GM12864 (cell line): ENCODE results near the gene TEX14.

Experiments used
- DNase-seq: peaks from one replicate; pipeline ENCODE4 v3.0.0-alpha.2; 2011; ENCODE audit warnings: low read depth
- H3K4me3 ChIP-seq: 2 replicates; pipeline ENCODE4 v1.5.1; 2011; ENCODE audit warnings: mild to moderate bottlenecking, low read depth, low read length, control low read depth
- TF ChIP-seq, protein P1 (sequence below): IDR thresholded peaks from 2 replicates; pipeline ENCODE4 v1.5.1; 2011; ENCODE audit warnings: low read depth, mild to moderate bottlenecking, moderate library complexity, low read length, control low read depth, inconsistent platforms; ENCODE audit errors: missing control alignments

TEX14 gene

DNA sequence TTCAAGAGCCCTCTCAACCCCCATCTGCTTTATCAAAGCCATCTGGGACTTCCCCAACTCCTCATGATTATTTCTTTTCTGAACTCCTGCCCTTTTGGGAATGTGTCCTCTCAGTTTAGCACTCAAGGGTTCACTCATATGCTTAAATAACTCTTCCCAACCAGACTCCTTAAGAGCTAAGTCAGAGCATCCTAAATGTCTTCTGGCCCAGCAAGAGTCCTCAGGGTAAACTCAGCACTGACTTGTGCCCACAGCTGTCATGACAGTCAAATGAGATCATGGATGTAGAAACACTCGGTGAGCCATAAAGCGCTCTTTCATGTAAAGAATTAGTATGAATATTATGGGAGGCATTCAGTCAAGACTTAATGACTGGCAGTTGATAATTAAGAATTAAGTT lies 85.9 kb downstream of the TEX14 start:
- TF ChIP-seq, protein P1, sequence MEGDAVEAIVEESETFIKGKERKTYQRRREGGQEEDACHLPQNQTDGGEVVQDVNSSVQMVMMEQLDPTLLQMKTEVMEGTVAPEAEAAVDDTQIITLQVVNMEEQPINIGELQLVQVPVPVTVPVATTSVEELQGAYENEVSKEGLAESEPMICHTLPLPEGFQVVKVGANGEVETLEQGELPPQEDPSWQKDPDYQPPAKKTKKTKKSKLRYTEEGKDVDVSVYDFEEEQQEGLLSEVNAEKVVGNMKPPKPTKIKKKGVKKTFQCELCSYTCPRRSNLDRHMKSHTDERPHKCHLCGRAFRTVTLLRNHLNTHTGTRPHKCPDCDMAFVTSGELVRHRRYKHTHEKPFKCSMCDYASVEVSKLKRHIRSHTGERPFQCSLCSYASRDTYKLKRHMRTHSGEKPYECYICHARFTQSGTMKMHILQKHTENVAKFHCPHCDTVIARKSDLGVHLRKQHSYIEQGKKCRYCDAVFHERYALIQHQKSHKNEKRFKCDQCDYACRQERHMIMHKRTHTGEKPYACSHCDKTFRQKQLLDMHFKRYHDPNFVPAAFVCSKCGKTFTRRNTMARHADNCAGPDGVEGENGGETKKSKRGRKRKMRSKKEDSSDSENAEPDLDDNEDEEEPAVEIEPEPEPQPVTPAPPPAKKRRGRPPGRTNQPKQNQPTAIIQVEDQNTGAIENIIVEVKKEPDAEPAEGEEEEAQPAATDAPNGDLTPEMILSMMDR: no peak
- DNase-seq: no peak
- no peak overlapping the region for H3K4me3 ChIP-seq

DNA sequence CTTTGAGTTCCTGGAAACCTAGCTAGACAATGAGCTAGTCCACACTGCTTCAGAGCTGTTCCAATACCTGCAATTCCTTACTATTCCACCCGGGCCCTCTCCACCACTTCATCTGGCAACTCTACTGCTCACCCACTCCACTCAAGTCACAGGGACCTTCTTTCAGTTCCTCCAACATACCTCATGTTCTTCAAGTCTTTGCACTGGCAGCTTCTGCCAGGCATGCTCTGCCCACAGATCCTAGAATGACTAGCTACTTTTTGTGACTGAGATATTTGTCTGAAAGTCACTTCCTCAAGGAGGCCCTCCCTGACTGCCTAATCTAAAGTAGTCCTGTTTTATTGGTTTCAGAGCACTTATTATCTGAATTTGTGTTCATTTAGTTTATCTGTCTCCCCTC lies 86.4 kb downstream of the TEX14 start:
- TF ChIP-seq, protein P1: peak; percentile 11
- no peak overlapping the region for H3K4me3 ChIP-seq
- DNase-seq: no peak

DNA sequence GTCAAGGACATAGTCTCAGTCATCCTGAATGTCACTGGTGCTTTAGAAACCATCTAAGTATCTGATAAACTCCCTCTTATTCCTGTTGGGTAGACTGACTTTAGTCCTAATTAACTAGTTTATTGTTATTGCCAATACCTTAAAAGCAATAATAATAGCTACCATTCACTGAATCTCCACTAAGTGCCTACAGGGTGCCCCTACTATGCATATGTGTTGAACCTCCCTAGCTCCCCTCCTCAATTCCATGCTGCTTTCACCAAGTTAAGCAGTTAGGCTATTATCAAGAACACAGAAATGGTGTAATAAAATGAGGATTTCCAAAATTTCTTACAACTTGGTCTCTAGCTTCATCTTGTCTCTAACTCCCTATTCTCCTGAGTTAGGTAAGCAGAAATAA lies 89.9 kb downstream of the TEX14 start:
- TF ChIP-seq, protein P1: no peak

DNA sequence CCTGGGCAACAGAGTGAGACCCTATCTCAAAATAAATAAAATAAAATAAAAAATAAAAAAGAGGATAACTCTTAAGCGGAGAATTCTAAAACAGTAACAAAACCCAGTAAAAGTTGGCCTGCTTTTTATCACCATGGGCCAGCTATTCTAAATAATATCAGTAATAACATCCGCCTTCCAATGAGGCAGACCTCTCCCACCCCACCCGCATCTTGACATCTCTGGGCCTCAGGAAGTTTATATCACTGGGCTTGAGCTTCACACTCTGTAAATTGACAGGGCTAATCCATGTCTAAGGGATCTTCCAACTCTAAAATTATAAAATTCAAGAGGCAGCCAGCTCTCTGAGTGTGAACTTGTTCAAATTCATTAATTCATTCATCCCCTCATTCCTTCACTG lies 94.5 kb downstream of the TEX14 start:
- TF ChIP-seq, protein P1: no peak
- no peak for DNase-seq
- no peak overlapping the region for H3K4me3 ChIP-seq

More for the DNA sequence above, 89.9 kb downstream of the TEX14 start:
- H3K4me3 ChIP-seq: no peak overlapping the region
- no peak for DNase-seq

DNA sequence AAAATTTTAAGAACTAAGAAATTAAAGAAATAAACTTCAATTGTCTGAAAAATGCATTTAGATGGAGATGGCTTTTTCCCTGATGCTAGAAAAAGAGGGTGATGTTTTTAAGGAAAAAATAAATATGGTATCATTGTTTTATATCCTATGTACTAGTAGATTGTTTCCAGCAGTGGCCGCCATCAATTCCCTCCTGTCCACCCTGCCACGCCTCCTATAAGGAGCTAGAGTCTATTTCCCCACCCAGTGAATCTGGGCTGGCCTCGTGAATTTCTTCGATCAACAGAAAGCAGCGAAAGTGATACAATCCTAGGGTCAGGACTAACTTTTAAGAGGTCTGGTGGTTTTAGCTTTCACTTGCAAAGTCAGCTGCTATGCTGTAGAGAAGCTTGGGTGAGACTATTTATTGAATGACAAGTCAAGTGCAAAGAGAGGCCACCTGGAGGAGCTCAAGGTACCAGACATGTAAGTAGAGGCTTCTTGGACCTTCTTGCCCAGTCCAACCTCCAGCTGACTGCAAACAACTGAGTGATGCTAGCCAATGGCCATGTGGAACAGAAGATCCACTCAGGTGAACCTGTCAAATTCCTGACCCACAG lies 96.6 kb downstream of the TEX14 start:
- no peak for DNase-seq
- TF ChIP-seq, protein P1: peak; percentile 28

DNA sequence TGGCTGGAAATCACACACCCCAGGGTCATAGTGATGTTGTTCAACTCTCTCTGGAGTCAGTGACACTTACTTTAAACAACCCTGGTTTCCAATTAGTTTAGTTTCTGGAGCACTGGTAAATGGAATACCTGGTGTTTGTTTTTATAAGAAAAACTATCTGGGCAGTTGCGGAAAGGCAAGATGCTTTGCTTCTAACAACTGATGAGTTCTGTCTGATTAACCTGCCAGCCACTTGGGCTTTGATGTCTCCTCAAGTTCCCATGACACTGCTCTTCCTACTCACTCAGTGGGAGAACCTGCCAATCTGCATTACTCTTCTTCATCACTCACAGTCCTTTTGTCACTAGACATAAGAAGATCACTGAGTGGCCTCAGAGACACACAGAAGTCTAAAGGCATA lies 98.7 kb downstream of the TEX14 start:
- DNase-seq: no peak
- TF ChIP-seq, protein P1: no peak
- no peak overlapping the region for H3K4me3 ChIP-seq

More for the DNA sequence above, 96.6 kb downstream of the TEX14 start:
- H3K4me3 ChIP-seq: no peak overlapping the region

DNA sequence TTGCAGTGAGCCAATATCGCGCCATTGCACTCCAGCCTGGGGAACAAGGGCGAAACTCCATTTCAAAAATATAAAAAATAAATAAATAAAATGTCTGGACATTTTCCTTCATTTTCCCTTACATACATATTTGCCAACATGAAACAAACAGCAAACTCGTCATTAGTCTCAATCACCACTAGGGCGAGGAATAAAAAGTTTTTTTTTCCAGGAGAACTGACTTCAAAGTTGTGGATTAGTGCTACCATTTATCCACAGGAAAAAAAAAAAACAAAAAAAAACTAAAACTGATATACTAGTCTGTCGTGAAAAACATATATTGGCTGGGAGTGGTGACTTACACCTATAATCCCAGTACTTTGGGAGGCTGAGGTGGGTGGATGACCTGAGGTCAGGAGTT lies 100.4 kb downstream of the TEX14 start:
- no peak for DNase-seq
- no peak overlapping the region for H3K4me3 ChIP-seq
- TF ChIP-seq, protein P1: no peak
